ENCODE measurements around the gene CLRN3. TPM values are rescaled to one million over a fixed set of nuclear protein-coding genes. Genes with fewer than 3 reads are reported as not detected.

Gene CLRN3
- total RNA-seq, 1 experiment from 2014 or later, result not detected

- Histone ChIP-seq H3K4me2 (no peak overlapping the region), H3K9me3 (ENCODE audit: insufficient read depth, low read depth) (no peaks in the 10 kb centered on the region), H3K9me2 (ENCODE audit: insufficient read depth) (no peaks in the 10 kb centered on the region), H3K27ac (no peak overlapping the region), H3K79me2 (ENCODE audit: low read depth) (no peaks in the 10 kb centered on the region), H3K36me3 (ENCODE audit: low read depth) (no peaks in the 10 kb centered on the region), H4K20me1 (ENCODE audit: insufficient read depth) (no peaks in the 10 kb centered on the region), H2AFZ (no peak overlapping the region), H3K4me1 (replicated peaks; ENCODE audit: insufficient read depth) (no peaks in the 10 kb centered on the region), H3K4me3 (no peak overlapping the region), H3F3A (ENCODE audit: insufficient read depth, low read depth) (no peaks in the 10 kb centered on the region), H3K27me3 (ENCODE audit: insufficient read depth, low read depth) (no peaks in the 10 kb centered on the region)
- no TSS peak for BruUV-seq (replicated peaks)
- POLR2A ChIA-PET (ENCODE audit: unreplicated experiment), result no interaction called here
- no peak for TF ChIP-seq EZH2 (IDR thresholded peaks at IDR 0.05; ENCODE audit: low read depth)
- TF ChIP-seq CTCF (conservative IDR thresholded peaks at IDR 0.05), result no peak
- intact Hi-C loops (cut with micrococcal nuclease; ENCODE audit: unreplicated experiment), result no loop called here
- CTCF ChIA-PET, result interaction anchor here (0.6 kb wide), 1 partner anchor 12 kb away, joined by 5 read pairs; no protein-coding TSS in a partner anchor
- DNase-seq, result no peak
These were observed 17.9 kb downstream of the CLRN3 start for GRCh38 chr10:127874671-127875448.

DNA sequence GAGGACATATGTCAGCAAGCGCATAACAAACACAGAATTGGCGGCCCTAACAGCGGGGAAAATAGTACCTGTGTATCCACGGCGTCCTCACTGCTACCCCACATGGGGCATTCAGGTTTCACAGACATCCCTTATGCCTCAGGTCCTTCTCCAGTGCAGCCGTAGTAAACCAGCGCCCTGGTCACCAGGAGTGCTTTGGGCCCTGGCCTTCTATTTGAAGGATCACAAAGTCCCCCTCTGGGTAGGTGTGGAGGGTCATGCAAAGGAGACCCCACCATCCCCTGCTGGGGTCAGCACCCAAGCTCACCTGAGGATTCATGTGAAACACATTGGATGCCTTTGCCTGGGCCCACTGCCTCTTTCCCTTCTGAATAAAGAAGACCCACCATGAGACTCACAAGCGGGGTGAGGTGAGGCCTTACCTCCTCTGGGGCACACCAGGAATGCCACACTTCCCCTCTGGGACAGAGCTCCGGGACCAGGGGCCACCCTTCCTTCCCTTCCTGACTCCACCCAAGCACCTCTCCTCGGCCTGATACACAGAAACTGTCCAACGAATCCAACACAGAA lies 18.8 kb downstream of the CLRN3 start:
- intact Hi-C loops (cut with micrococcal nuclease; ENCODE audit: unreplicated experiment), result loop anchor here (1.0 kb wide), 1 partner anchor 195 kb away; no protein-coding TSS in a partner anchor
- TF ChIP-seq CTCF (conservative IDR thresholded peaks at IDR 0.05) (no peak), EZH2 (IDR thresholded peaks at IDR 0.05; ENCODE audit: low read depth) (no peak)

GRCh38 chr10:127872871-127873600 lies 19.7 kb downstream of the CLRN3 start:
- ChIA-PET CTCF (no interaction called here), POLR2A (ENCODE audit: unreplicated experiment) (no interaction called here)
- H3K4me1 ChIP-seq (replicated peaks; ENCODE audit: insufficient read depth), result no peaks in the 10 kb centered on the region
- no TSS peak for BruUV-seq (replicated peaks)
- no peaks in the 10 kb centered on the region for H3K36me3 ChIP-seq (ENCODE audit: low read depth)
- no peaks in the 10 kb centered on the region for H3K79me2 ChIP-seq (ENCODE audit: low read depth)
- peaks cover 6% of the 10 kb centered on the region; the same call in 1 of the 2 replicates for H3K9me3 ChIP-seq (ENCODE audit: insufficient read depth, low read depth)
- H2AFZ ChIP-seq, result no peak overlapping the region
- no peak overlapping the region for H3K4me2 ChIP-seq
- no peaks in the 10 kb centered on the region for H4K20me1 ChIP-seq (ENCODE audit: insufficient read depth)
- H3K9me2 ChIP-seq (ENCODE audit: insufficient read depth), result no peaks in the 10 kb centered on the region
- H3K27me3 ChIP-seq (ENCODE audit: insufficient read depth, low read depth), result 0 out of 2 replicates have a peak, but pooled peaks cover 5% of the 10 kb centered on the region
- no peak overlapping the region for H3K27ac ChIP-seq
- no peak for TF ChIP-seq CTCF (conservative IDR thresholded peaks at IDR 0.05)
- TF ChIP-seq EZH2 (IDR thresholded peaks at IDR 0.05; ENCODE audit: low read depth), result no peak
- no peaks in the 10 kb centered on the region for H3F3A ChIP-seq (ENCODE audit: insufficient read depth, low read depth)
- no peak overlapping the region for H3K4me3 ChIP-seq
- DNase-seq, result no peak
- intact Hi-C loops (cut with micrococcal nuclease; ENCODE audit: unreplicated experiment), result loop anchor here (1.0 kb wide), 1 partner anchor 196 kb away; no protein-coding TSS in a partner anchor

More for the DNA sequence above, 18.8 kb downstream of the CLRN3 start:
- H2AFZ ChIP-seq, result no peak overlapping the region
- peaks cover 6% of the 10 kb centered on the region; the same call in 1 of the 2 replicates for H3K9me3 ChIP-seq (ENCODE audit: insufficient read depth, low read depth)
- no peak overlapping the region for H3K4me2 ChIP-seq
- H3K79me2 ChIP-seq (ENCODE audit: low read depth), result no peaks in the 10 kb centered on the region
- POLR2A ChIA-PET (ENCODE audit: unreplicated experiment), result no interaction called here
- H3K4me1 ChIP-seq (replicated peaks; ENCODE audit: insufficient read depth), result no peaks in the 10 kb centered on the region
- H3K4me3 ChIP-seq, result no peak overlapping the region
- no TSS peak for BruUV-seq (replicated peaks)
- CTCF ChIA-PET, result no interaction called here
- no peaks in the 10 kb centered on the region for H4K20me1 ChIP-seq (ENCODE audit: insufficient read depth)
- H3K36me3 ChIP-seq (ENCODE audit: low read depth), result no peaks in the 10 kb centered on the region
- no peak overlapping the region for H3K27ac ChIP-seq
- no peaks in the 10 kb centered on the region for H3K27me3 ChIP-seq (ENCODE audit: insufficient read depth, low read depth)
- H3K9me2 ChIP-seq (ENCODE audit: insufficient read depth), result no peaks in the 10 kb centered on the region
- DNase-seq, result no peak
- H3F3A ChIP-seq (ENCODE audit: insufficient read depth, low read depth), result no peaks in the 10 kb centered on the region

Measured in PC-9 (cell line).